Activated gamma-delta T cell (primary cell): ENCODE results near the gene ARHGDIG.
A peak's percentile ranks its signal among the peaks of the same experiment; 100 is the strongest.

Source experiments
- DNase-seq: peaks from one replicate; lab custom pipeline; 2025; lab: John Stamatoyannopoulos, UW

ARHGDIG gene

GRCh38 chr16:297832-298231, 17.4 kb downstream of the ARHGDIG start:
- DNase-seq, result no peak

- DNase-seq, result no peak
These were observed 20.8 kb downstream of the ARHGDIG start for GRCh38 chr16:301235-301634.

- DNase-seq, result no peak
These were observed 21.6 kb downstream of the ARHGDIG start for GRCh38 chr16:301950-302349.

- no peak for DNase-seq
These were observed 23.5 kb downstream of the ARHGDIG start for GRCh38 chr16:303760-304505.

- no peak for DNase-seq
These were observed 25.7 kb downstream of the ARHGDIG start for GRCh38 chr16:305916-306626.

GRCh38 chr16:306911-307370, 26.6 kb downstream of the ARHGDIG start:
- no peak for DNase-seq

GRCh38 chr16:307691-308312, 27.4 kb downstream of the ARHGDIG start:
- no peak for DNase-seq

GRCh38 chr16:309476-309875, 29.1 kb downstream of the ARHGDIG start:
- no peak for DNase-seq

- no peak for DNase-seq
These were observed 31.3 kb downstream of the ARHGDIG start for GRCh38 chr16:311725-312124.

GRCh38 chr16:314351-314750, 34.0 kb downstream of the ARHGDIG start:
- DNase-seq, result no peak

- no peak for DNase-seq
These were observed 34.5 kb downstream of the ARHGDIG start for GRCh38 chr16:314795-315299.

- no peak for DNase-seq
These were observed 36.5 kb downstream of the ARHGDIG start for GRCh38 chr16:316741-317464.

- no peak for DNase-seq
These were observed 37.2 kb downstream of the ARHGDIG start for GRCh38 chr16:317583-317982.

- no peak for DNase-seq
These were observed 38.2 kb downstream of the ARHGDIG start for GRCh38 chr16:318628-319027.

- no peak for DNase-seq
These were observed 39.8 kb downstream of the ARHGDIG start for GRCh38 chr16:320206-320605.

GRCh38 chr16:321532-321931, 41.1 kb downstream of the ARHGDIG start:
- no peak for DNase-seq

- DNase-seq, result no peak
These were observed 42.2 kb downstream of the ARHGDIG start for GRCh38 chr16:322476-323143.

- no peak for DNase-seq
These were observed 43.7 kb downstream of the ARHGDIG start for GRCh38 chr16:324201-324450.

- peak; percentile 82 for DNase-seq
These were observed 44.3 kb downstream of the ARHGDIG start for GRCh38 chr16:324451-325334.

GRCh38 chr16:325375-326145, 45.2 kb downstream of the ARHGDIG start:
- DNase-seq, result no peak
